NCI-H2227 treated with DMSO at 0.1 percent for 48 hours (cell line): ENCODE results near the gene ITGAX.
"Not testable (repeated sequence)": the region's sequence is repeated elsewhere in the genome, so short reads cannot be mapped to it uniquely, and the experiment has no call there.

ENCODE experiments used
- DNase-seq: peaks from one replicate; lab custom pipeline; 2025; lab: John Stamatoyannopoulos, UW

The ITGAX gene

DNA sequence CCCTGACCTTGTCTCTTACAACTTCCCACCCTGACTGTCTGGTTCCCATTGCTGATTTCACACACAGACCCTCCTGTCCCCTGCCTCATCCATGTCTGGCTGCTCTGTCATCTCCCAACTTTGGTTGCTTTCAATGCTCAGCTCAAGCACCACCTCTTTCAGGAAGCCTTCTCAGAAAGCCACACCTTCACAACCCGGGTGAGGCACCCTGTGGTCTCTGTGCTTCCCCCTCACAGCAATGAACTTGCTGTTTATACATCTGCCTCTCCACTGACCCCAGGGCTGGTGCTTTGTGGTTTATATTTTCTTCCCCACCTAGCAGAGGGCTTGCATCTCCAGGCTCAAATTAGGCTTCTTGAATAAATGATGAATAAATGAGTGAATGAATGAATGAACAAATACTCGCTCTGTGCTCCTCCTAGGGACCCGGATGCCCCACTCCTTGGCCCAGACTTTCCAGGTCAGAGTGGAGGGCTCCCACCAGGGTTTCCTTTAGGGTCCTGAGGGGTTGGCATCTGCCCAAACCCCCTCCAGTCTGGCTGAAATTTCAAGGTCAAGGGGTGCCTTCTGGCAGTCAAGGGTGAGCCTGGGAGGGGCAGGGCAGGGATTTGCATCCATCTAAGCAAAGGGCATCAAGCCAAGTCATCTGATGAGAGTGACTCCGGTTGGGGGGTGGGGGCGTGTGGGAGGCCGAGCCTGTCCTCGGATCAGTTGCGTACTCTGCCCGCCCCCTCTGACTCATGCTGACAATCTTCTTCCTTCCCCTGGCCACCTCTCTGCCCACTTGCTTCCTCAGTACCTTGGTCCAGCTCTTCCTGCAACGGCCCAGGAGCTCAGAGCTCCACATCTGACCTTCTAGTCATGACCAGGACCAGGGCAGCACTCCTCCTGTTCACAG lies at the start of gene ITGAX:
Gene ITGAX, plus strand, starts transcription at position 783 of the 898 bp plus-strand sequence. Its CDS starts 79 bp downstream, at position 862.
- no peak for DNase-seq

DNA sequence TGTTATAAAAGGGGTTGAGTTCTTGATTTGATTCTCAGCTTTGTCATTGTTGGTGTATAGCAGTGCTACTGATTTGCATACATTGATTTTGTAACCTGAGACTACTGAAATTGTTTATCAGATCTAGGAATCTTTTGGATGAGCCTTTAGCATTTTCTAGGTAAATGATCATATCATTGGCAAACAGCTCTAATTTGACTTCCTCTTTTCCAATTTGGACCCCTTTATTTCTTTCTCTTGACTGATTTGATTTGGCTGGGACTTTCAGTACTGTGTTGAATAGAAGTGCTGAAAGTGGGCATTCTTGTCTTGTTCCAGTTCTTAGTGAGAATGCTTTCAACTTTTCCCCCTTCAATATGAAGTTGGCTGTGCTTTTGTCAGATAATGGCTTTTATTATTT lies 49.8 kb upstream of the ITGAX start:
- no peak for DNase-seq

DNA sequence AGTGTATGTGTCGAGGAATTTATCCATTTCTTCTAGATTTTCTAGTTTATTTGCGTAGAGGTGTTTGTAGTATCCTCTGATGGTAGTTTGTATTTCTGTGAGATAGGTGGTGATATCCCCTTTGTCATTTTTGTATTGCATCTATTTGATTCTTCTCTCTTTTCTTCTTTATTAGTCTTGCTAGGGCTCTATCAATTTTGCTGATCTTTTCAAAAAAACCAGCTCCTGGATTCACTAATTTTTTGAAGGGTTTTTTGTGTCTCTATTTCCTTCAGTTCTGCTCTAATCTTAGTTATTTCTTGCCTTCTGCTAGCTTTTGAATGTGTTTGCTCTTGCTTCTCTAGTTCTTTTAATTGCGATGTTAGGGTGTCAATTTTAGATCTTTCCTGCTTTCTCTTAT lies 46.6 kb upstream of the ITGAX start:
- not testable (repeated sequence) for DNase-seq

DNA sequence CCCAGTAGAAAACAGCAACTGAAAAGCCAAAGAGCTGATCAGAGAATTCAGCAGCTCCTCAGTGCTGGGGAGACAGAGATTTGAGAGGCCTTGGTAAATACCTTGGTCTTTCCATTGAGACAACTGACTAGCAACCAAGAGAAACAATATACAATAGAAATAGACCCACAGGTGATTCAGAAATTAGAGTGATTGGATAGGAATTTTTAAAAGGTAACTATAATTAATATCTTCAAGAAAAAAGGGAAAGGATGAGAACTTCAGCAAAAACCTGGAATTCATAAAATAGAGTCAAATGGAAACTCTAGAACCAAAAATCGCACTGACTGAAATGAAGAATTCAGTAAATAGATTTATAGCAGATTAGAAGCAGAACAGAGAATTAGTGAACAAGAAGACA lies 32.5 kb upstream of the ITGAX start:
- no peak for DNase-seq

DNA sequence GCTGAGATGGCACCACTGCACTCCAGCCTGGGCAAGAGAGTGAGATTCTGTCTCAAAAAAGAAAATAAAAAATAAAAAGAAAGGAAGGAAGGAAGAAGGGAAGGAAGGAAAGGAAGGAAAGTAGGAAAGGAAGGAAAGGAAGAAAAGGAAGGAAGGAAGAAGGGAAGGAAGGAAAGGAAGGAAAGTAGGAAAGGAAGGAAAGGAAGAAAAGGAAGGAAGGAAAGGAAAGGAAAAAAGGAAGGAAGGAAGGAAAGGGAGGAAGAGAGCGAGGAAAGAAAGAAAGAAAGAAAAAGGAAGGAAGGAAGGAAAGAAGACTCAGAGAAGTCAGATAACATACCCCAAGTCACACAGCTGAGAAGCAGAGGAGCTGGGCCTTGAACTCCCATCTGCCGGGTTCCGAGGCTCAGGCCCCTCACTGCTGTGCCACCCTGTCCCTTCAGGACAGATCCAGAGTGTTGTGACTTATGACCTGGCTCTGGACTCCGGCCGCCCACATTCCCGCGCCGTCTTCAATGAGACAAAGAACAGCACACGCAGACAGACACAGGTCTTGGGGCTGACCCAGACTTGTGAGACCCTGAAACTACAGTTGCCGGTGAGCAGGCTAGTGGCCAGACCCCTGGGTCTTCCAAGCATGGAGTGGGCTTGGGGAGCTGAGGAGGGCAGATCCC lies 30.9 kb upstream of the ITGAX start:
- DNase-seq: no peak

DNA sequence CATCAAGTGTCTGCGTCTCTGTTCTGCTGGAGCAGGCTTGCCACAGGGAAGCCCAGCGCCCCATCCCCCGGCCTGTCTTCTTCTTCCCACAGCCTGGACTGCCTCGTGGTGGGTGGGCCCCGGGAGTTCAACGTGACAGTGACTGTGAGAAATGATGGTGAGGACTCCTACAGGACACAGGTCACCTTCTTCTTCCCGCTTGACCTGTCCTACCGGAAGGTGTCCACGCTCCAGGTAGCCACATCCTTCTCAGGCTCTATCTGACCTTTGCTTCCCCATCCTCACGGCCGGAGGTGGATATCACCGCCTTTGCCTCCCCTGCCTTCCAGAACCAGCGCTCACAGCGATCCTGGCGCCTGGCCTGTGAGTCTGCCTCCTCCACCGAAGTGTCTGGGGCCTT lies 29.8 kb upstream of the ITGAX start:
- DNase-seq: no peak

DNA sequence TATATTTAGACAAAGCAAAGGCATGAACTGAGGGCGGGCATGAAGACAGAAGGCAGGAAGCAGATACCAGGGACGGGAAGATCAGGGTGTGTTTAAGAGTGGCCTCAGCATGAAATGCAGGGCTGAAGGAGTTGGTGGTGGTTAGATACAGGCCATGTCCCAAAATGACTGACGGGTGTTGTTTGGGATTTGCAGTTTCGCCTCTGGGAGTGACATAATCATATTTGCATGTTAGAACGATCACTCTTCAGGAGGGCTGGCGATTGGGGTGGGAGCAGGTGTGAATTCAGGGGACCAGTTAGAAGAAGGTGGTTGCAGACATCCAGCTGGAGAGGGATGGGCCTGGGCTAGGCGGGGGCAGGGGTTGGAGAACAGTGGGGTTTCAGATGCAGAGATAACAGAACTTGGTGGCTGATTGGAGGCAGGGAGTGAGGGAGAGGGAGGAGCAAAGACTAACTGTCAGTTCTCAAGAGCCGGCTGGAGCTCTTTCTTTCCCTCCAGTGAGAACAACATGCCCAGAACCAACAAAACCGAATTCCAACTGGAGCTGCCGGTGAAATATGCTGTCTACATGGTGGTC lies 27.2 kb upstream of the ITGAX start:
- DNase-seq: no peak

DNA sequence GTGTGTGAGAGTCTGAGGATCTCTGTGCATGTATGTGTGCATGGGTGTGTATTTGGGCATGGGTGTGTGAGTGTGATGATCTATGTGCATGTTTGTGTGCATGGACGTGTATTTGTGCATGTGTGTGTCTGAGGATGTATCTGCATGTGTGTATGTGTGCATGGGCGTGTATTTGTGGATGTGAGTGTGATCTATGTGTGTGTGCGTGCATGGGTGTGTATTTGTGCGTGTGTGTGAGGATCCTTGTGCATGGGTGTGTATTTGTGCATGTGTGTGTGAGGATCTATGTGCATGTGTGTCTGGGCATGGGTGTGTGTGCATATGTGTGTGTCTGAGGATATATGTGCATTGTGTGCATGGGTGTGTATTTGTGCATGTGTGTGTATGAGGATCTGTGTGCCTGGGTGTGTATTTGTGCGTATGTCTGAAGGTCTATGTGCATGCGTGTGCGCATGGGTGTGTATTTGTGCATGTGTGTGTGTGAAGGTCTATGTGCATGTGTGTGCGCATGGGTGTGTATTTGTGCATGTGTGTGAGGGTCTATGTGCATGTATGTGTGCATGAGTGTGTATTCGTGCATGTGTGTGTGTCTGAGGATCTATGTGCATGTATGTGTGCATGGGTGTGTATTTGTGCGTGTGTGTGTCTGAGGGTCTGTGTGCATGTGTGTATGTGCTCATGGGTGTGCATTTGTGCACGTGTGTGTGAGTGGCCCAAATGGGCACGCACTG lies 26.5 kb upstream of the ITGAX start:
- DNase-seq: no peak

DNA sequence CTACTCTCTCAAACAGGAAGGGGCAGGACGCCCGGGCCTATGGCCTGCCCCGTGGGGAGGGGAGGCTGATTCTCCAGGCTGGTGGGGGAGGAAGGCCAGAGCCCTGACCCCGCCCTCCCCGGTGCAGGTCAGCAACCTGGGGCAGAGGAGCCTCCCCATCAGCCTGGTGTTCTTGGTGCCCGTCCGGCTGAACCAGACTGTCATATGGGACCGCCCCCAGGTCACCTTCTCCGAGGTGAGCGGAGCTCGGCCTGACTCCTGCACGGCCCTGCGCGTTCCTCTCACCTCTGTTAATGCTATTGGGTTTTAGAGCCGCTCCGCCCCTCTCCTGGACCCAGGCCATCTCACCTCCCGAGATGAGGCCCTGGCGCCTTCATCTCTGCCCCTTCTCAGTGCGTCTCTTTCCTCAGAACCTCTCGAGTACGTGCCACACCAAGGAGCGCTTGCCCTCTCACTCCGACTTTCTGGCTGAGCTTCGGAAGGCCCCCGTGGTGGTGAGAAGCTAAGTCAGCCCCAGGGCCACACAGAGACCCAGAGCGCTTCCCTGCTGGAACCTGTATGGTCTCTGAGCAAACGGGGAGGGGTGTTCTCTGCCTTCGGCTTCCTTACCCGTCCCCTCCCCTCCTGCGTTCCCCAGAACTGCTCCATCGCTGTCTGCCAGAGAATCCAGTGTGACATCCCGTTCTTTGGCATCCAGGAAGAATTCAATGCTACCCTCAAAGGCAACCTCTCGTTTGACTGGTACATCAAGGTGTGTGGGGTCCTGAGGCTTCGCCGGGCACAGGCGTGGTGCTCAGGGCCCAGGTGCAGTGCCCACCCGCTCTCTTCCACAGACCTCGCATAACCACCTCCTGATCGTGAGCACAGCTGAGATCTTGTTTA lies 25.1 kb upstream of the ITGAX start:
- no peak for DNase-seq

DNA sequence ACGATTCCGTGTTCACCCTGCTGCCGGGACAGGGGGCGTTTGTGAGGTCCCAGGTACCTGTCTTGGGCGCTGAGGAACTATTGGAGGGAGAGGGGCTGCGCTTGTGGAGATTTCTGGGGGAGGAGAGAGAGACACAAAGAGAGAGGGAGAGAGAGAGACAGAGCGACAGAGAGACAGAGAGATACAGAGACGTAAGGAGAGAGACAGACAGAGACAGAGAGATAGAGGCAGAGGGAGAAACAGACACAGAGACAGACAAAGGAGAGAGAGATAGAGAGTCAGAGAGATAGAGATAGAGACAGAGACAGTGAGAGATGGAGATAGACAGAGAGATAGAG lies 24.5 kb upstream of the ITGAX start:
- DNase-seq: no peak

DNA sequence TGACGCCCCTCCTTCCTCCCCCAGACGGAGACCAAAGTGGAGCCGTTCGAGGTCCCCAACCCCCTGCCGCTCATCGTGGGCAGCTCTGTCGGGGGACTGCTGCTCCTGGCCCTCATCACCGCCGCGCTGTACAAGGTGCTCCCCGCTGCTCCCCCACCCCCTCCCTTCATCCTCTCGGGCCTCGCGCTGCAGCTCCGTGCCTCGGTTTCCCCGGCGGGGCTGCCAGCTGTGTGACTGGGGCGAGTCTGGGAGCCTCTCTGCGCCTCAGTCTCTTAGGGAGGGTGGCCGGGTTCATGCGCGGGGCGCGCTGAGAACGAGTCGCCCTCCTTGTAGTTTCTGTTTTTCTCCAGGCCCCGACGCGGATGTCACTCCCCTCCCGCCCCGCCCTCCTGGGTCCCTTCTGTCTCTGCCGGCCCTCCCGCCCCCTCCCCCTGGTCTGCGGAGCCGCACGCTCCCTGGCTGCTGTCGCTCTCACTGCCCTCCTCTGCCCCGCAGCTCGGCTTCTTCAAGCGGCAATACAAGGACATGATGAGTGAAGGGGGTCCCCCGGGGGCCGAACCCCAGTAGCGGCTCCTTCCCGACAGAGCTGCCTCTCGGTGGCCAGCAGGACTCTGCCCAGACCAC lies 23.7 kb upstream of the ITGAX start:
- no peak for DNase-seq

DNA sequence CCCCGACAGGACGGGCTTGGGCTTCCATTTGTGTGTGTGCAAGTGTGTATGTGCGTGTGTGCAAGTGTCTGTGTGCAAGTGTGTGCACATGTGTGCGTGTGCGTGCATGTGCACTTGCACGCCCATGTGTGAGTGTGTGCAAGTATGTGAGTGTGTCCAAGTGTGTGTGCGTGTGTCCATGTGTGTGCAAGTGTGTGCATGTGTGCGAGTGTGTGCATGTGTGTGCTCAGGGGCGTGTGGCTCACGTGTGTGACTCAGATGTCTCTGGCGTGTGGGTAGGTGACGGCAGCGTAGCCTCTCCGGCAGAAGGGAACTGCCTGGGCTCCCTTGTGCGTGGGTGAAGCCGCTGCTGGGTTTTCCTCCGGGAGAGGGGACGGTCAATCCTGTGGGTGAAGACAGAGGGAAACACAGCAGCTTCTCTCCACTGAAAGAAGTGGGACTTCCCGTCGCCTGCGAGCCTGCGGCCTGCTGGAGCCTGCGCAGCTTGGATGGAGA lies 23.1 kb upstream of the ITGAX start:
- DNase-seq: no peak

DNA sequence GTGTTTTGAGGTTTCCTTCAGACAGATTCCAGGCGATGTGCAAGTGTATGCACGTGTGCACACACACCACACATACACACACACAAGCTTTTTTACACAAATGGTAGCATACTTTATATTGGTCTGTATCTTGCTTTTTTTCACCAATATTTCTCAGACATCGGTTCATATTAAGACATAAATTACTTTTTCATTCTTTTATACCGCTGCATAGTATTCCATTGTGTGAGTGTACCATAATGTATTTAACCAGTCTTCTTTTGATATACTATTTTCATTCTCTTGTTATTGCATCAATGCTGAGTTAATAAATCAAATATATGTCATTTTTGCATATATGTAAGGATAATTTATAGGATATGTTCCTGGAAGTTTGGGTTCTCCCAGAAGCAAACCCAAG lies 22.4 kb upstream of the ITGAX start:
- DNase-seq: no peak

DNA sequence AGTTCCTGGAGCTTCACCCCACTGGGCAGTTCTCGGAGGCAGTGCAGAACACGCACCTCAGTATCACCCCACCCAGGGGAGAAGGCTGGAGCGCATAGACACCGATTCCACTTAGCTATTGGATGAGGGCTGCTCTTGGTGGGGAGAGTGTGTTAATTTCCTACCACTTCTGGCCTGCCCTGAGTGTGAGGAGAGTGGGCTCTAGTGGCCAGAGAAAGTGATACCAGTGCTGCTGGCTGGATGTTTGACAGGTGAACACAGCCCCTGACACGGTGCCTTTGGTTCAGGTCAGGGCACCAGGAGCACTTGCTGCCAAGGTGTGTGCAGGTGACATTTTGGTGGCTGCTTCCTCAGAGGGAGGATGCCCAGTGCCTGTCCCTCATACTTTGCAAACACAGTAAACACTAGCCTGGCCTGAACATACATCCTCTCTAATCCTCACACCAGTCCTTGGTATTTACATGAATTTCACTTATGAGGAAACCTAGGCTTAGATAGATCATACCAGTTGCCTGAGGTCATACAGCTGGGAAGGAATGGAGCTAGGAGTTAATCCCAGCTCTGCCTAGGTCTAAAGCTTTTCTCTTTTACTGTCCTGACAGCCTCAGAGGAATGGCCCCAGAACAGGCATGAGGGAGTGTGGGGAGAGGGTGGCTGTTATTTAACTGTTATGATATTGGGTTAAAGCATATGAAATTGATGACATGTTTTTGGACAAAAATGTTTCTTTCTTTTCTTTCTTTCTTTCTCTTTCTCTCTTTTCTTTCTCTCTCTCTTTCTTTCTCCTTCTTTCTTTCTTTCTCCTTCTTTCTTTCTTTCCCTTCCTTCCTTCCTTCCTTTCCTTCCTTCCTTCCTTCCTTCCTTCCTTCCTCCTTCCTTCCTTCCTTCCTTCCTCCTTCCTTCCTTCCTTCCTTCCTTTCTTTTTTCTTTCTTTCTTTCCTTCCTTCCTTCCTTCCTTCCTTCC lies 21.0 kb upstream of the ITGAX start:
- no peak for DNase-seq

DNA sequence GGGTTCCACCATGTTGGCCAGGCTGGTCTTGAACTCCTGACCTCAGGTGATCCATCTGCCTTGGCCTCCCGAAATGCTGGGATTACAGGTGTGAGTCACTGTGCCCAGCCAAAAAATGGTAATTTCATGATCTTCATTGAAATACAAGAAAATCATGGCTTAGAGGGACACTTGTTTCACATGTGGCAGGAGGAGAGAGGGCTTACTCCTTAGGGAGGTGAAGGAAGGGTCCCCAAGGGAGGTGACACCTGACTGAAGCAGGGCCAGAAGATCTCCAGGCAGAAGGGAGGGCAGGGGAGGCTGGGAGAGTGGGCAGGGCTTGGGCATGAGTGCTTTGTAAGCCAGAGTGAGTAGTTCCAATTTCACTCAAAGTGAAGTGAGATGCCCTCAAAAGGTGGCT lies 20.0 kb upstream of the ITGAX start:
- DNase-seq: no peak

DNA sequence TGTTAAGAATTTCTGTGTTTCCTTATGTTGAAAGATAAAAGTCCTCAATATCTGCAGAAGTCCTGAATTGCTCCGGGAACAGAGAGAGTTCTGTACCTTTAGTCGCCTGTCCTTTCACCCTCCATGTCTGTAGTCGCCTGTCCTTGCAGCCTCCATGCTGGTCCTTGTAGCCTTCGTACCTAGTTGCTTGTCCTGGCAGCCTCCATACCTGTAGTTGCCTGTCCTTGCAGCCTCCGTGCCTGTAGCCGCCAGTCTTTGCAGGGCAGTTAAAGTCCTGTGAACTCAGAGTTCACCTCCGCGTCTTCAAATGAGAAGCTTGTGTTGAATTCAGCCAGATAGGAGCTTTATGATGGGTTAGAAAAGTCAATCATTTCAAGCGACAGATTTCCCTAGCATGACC lies 19.5 kb upstream of the ITGAX start:
- DNase-seq: no peak

DNA sequence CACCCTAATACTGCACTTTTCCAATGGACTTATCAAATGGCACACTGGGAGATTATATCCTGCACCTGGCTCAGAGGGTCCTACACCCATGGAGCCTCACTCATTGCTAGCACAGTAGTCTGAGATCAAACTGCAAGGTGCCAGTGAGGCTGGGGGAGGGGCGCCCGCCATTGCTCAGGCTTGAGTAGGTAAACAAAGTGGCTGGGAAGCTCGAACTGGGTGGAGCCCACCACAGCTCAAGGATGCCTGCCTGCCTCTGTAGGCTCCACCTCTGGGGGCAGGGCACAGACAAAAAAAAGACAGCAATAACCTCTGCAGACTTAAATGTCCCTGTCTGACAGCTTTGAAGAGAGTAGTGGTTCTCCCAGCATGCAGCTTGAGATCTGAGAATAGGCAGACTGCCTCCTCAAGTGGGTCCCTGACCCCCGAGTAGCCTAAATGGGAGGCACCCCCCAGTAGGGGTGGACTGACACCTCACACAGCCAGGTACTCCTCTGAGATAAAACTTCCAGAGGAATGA lies 16.8 kb upstream of the ITGAX start:
- DNase-seq: not testable (repeated sequence)

DNA sequence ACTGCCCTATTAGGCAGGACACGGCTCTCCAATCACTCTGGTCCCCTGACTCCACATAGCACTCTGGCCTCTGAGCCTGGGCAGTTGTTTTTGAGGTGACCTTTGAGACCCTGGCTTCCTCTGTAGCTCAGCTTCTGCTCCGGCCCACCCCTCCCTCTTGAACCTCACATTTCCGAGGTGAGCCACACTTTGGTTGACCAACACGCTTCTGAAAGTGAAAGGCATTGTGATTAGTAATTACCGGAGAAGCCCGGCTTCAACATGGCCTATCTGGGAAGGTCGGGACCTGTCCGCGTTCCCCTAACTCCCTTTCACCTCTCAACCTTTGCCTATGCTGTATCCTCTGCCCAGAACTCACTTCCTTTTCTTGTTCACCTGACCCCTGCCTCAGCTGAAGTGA lies 10.3 kb upstream of the ITGAX start:
- no peak for DNase-seq

DNA sequence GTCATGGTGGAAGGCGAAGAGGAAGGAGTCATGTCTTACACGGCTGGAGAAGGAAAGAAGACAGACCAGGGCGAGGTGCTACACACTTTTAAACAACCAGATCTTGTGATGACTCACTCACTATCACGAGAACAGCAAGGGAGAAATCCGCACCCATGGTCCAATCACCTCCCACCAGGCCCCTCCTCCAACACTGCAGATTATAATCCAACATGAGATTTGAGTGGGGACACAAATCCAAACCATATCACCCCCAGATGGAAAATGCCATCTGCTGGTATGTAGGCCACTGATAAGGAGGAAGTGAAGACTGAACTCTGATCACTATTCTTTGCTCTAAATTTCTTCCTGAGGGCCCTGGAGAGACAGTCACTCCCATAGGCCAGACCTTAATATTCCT lies 7.5 kb upstream of the ITGAX start:
- DNase-seq: no peak

DNA sequence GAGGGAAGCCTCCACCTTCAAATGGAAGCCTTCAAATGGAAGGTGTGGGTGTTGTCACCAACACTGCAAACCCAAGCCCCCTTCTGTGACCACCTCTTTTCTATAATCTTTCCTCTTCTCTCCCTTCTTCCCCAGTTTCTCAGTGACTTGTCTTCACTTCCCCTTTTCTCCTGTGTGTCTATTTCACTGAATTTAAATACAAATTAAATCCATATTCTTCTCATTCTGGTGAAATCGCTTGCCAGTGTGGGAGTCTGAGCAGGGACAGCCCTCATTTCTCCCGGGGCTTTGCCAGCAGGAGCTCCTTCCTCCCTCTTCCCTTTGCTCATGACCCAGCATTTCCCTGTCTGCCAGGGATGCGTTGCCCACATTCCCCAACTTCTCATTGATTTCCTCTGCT lies 6.4 kb upstream of the ITGAX start:
- no peak for DNase-seq
